GM21723 (cell line): ENCODE results near the gene CCDC102B.
"Not testable (repeated sequence)": the region's sequence is repeated elsewhere in the genome, so short reads cannot be mapped to it uniquely, and the experiment has no call there.

Experiments used
- ATAC-seq: cut with Tn5 transposase; IDR thresholded peaks from one replicate; pipeline ENCODE4 v1.9.1; 2021; ENCODE audit warnings: mild to moderate bottlenecking, moderate library complexity; ENCODE audit not compliant: unreplicated experiment

Gene CCDC102B

DNA sequence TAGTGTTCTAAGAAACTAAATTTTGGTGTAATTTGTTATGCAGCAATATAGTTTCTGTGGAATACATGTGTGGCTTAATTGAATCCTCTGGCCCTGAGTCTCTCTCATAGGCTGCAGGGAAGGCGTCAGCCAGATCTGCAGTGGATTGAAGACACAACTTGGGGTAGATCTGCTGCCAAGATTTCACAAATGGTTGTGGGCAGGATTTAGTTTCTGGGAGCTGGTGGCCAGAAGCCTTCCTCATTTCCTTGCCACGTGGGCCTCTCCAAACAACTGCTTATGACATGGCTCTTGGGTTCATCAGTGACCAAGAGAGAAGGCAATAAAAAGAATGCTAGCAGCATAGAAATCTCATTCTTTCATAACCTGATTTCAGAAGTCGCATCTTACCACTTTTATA, 28.2 kb downstream of the CCDC102B start:
- no peak for ATAC-seq

DNA sequence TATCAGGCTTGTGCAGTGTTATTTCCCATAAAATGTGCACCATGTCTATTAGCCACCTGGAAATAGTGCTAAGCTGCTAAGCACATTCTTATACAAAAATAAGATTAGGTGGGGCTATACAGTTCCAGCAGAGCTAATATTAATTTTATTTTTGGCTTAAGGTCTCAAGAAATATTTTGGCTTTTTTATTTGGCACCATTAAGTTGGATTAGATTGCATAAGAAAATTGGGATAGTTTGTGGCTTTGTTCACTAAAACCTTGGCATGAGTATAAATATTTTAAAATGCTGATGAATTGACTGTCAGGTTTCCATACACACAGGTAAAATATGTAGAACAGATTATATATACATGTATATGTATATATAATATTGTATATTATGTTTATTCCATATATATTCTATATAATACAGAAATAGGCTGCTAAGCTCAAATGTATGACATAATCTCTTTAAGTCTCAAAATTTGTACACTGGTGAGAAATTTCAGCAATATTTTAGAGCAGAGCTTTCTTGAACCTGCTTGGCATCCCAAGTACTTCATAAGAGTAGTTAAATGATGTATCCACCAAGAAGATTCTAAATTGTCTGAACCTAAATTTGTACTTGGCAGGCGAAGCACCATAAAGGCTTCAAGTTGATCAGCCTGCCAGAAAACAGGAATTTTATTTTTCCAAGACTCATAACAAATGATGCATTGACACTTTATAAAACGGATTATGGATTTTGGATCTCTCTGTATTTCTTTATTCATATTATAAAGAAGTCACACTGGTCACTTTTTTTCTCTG, 32.6 kb downstream of the CCDC102B start:
- no peak for ATAC-seq

- no peak for ATAC-seq
Measured at GRCh38 chr18:68833756-68834155, 35.9 kb downstream of the CCDC102B start.

DNA sequence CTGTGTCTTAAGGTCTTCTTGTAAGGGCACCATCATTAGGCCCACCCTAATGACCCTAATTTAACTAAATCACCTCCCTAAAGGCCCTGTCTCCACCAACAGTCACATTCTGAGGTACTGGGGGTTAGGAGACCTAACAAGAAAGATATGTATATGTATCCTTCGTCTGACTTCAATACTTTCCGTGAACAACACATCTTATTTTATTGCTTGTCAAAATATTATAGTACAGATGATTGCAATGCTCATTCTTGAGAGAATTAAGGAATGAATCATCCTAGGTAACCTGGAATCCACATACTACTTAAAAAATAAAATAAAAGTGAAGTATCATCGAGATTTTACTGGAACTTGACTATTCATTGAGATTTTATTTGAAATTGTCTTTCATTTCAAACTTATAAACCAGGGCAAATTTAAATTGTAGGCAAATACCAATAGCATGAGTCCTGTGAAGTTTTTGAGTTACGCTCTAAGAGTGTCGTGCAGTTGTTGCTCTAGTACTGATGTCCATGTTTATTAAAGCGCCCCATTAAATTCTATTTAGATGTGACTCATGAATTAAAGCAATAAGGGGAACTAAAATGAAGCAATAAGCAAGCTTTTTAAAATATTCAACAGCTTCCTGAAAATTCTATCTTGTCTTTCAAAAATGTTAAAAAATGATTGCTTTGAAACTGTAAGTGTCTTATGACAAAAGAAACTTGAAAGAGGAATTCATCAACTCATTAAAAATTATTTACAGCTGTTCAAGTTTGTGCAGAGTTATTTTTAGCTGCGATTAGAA, 40.0 kb downstream of the CCDC102B start:
- no peak for ATAC-seq

- no peak for ATAC-seq
Measured at GRCh38 chr18:68839701-68840100, 41.8 kb downstream of the CCDC102B start.

GRCh38 chr18:68840554-68841263, 42.8 kb downstream of the CCDC102B start:
- no peak for ATAC-seq

DNA sequence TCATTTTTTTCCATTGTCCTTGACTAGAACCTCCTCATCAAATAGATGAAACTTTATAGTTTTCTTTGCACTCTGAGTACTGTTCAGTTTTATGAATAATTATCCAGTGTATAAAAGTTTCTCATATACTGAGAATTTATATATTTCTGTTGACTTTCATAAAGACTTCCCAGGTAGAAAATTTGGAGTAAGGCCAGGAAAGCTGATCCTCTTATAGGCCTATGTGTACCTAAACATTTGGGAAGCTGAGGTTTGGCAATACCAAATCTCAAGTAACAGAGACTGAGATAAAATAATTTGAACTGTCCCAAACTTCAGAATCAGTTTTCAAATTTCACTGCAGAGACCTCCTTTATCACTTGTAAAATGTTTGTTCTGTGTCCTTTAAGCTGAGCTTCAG, 43.4 kb downstream of the CCDC102B start:
- no peak for ATAC-seq

DNA sequence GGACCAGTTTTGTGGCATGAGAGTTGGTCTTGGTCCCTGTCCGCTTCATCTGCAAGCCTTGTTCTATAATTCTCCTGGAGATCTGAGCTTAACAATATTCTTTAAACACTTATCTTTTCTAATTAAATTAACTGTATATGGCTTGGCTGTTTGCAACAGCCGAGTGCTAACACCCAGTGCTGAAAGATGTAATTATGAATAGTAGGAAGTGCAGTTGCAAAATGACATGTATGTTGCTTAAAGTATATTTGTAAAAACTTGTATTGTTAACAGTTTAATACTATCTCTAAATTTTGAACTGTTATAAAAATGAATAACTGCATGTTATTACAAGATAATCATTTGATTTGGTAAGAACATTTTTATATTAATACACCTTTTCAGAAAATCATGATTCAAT, 45.1 kb downstream of the CCDC102B start:
- ATAC-seq: no peak

- no peak for ATAC-seq
Measured at GRCh38 chr18:68843473-68844089, 45.7 kb downstream of the CCDC102B start.

DNA sequence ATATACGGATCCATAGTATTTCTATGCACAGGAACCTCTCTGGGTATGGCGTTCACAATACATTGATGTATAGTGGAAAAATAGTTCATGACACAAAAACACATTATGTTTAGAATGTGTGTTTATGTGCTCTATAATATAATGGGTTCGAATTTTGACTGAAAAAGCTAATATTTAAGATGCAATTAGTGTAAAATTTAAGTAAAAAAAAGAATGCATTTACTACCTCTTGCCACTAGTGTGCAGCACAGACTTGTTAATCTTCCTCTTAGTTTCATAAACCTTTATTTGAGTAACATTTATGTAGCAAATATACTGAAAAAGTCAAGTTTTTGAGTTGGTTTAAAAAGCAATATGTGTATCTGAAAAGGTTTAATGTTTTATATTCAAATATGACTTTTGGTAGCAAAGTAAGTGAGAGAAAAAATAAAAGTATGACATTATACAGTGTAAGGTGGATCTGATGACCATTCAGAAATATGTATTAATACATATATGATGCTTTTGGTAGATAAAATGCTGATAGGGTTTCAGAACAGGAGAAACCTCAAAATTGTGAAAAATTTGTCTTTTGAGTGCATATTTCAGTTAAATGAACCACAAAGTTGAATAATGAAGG, 49.4 kb downstream of the CCDC102B start:
- no peak for ATAC-seq

- no peak for ATAC-seq
Measured at GRCh38 chr18:68848242-68848641, 50.4 kb downstream of the CCDC102B start.

- ATAC-seq: no peak
Measured at GRCh38 chr18:68854786-68855391, 57.0 kb downstream of the CCDC102B start.

- no peak for ATAC-seq
Measured at GRCh38 chr18:68855491-68855890, 57.6 kb downstream of the CCDC102B start.

DNA sequence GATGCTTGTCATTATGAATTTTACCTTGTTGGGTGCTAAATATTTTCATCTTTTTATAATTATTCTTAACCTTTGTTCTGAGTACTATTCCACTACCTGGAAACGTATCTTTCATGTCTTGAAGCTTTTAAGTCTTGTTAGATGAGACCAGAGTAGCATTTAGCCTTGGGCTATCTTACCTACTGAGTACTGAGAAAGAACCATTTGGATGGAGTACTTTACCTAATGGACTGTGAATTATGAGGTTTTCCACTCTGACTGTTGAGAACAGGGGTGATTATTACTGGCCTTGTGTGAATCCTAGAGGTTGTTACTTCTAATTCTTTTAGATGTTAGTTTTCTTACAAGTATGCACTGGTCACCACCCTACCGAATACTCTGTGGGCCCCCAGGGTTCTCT, 63.5 kb downstream of the CCDC102B start:
- no peak for ATAC-seq

- no peak for ATAC-seq
Measured at GRCh38 chr18:68865021-68865420, 67.1 kb downstream of the CCDC102B start.

DNA sequence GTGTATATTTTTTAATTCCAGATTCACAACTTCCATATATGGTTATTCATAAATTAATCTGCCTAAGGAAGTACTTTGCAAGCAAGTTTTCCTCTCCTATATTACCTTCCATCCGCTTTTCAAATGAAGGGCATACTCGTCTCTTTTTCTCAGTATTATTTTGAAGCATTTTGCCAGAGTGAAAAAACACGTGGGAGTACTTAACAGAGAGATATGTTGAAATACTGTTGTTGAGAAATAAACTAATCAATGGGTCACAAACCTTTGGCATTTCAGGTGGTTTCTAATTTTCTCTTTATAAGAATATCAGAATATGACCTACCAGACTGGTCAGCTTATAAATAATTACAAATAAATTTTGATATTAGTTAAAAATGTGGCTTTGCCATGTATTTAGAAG, 67.6 kb downstream of the CCDC102B start:
- ATAC-seq: no peak

DNA sequence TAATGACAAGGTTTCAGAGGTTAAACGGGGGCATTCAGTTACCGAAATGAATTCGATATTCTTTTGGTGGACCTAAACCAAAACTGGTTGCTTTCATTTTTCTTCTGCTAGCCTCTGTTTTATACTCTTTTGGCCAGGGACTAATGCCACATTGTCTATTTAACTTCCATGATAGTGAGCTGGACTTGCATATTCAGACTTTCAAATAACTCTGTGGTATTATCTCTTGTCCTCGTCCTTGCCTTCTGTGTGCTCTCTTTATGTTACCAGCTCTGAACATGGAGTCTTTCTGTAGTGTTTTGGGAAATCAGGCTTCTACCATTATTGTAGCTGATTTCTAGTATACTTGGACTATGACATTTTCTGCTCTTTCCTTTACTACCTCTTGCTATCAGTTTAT, 75.1 kb downstream of the CCDC102B start:
- ATAC-seq: no peak

- no peak for ATAC-seq
Measured at GRCh38 chr18:68874361-68874760, 76.5 kb downstream of the CCDC102B start.

DNA sequence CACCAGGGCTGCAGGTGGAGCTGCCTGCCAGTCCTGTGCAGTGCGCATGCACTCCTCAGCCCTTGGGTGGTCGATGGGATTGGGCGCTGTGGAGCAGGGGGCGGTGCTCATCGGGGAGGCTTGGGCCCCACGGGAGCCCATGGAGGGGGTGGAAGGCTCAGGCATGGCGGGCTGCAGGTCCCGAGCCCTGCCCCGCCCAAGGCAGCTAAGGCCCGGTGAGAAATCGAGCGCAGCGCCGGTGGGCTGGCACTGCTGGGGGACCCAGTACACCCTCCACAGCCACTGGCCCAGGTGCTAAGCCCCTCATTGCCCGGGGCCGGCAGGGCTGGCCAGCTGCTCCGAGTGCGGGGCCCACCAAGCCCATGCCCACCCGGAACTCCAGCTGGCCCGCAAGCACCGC, 82.1 kb downstream of the CCDC102B start:
- not testable (repeated sequence) for ATAC-seq

GRCh38 chr18:68887410-68887809, 89.5 kb downstream of the CCDC102B start:
- no peak for ATAC-seq
